Endothelial cell of umbilical vein (primary cell): ENCODE measurements around the gene TUBA1C. TPM values are rescaled to one million over a fixed set of nuclear protein-coding genes. Genes with fewer than 3 reads are reported as not detected.
A peak's percentile ranks its signal among the peaks of the same experiment; 100 is the strongest.

Experiments
- BruUV-seq: library from RNA; stranded (reverse); fragments of 400-500 nt; replicated peaks from 2 replicates; lab custom pipeline; 2021; lab: Mats Ljungman, UMichigan
- CTCF ChIA-PET: fragments of 300-600, 350-600 bp; sonication (Branson Sonifier 250); formaldehyde crosslinking; loops from one replicate; lab custom pipeline; 2021; ENCODE audit warnings: antibody characterized with exemption, inconsistent platforms; lab: Charles Lee
- POLR2A ChIA-PET: fragments of 300-600, 350-600 bp; sonication (Branson Sonifier 250); formaldehyde crosslinking; loops from one replicate; lab custom pipeline; 2021; ENCODE audit warnings: antibody characterized with exemption, inconsistent platforms; lab: Charles Lee
- DNase-seq: peaks from one replicate; pipeline ENCODE4 v3.0.0-alpha.2; 2011; ENCODE audit warnings: low read depth, low spot score
- FAIRE-seq: peaks from 2 replicates; lab custom pipeline; 2011; peaks lifted over from hg19 to GRCh38; lab: Jason Lieb, UNC
- H2AFZ ChIP-seq: 2 replicates; pipeline ENCODE4 v1.6.0; 2012; ENCODE audit warnings: low read depth, low read length, control low read depth, inconsistent platforms
- H3K27ac ChIP-seq: 2 replicates; pipeline ENCODE4 v1.5.1; 2011; ENCODE audit warnings: low read depth, mild to moderate bottlenecking, control low read depth, low read length, moderate library complexity; ENCODE audit not compliant: insufficient read depth
- H3K27me3 ChIP-seq, 2 experiments: 2 replicates each; pipeline versions ENCODE4 v1.6.0 to v1.6.1; 2011; ENCODE audit warnings: low read length in 2 of 2, mixed read lengths in 1 of 2; ENCODE audit not compliant: control insufficient read depth in 2 of 2, insufficient read depth in 2 of 2
- H3K36me3 ChIP-seq, 2 experiments: 2 replicates in 1 of 2; 3 replicates in 1 of 2; pipeline ENCODE4 v1.5.1; 2011; ENCODE audit warnings: low read length in 2 of 2, mild to moderate bottlenecking in 1 of 2, moderate library complexity in 1 of 2; ENCODE audit not compliant: control insufficient read depth in 2 of 2, insufficient read depth in 2 of 2; ENCODE audit errors: extremely low read depth in 1 of 2
- H3K4me1 ChIP-seq: 3 replicates; pipeline ENCODE4 v1.5.1; 2011; ENCODE audit warnings: mild to moderate bottlenecking, low read length; ENCODE audit not compliant: control insufficient read depth, insufficient read depth; ENCODE audit errors: extremely low read depth
- H3K4me2 ChIP-seq: 2 replicates; pipeline ENCODE4 v1.6.1; 2011; ENCODE audit warnings: low read length, control low read depth, mixed read lengths; ENCODE audit not compliant: insufficient read depth
- H3K4me3 ChIP-seq, 3 experiments: fragments of 200-600 bp in 1 of 3; sonication (generic), shearing (Covaris generic) in 1 of 3; replicated peaks in 1 of 3; 2 replicates each; pipeline ENCODE4 v1.5.1; 2011 to 2016; ENCODE audit warnings: control low read depth in 3 of 3, low read length in 3 of 3, mild to moderate bottlenecking in 2 of 3, inconsistent platforms in 1 of 3, low read depth in 1 of 3, moderate library complexity in 1 of 3; ENCODE audit not compliant: insufficient read depth in 1 of 3
- H3K79me2 ChIP-seq: 2 replicates; pipeline ENCODE4 v1.6.0; 2012; ENCODE audit warnings: low read length, inconsistent platforms; ENCODE audit not compliant: control insufficient read depth, insufficient read depth
- H3K9ac ChIP-seq: replicated peaks from 2 replicates; pipeline ENCODE3; 2011; ENCODE audit warnings: low read length, control low read depth; ENCODE audit not compliant: insufficient read depth; ENCODE audit errors: extremely low read depth
- H3K9me1 ChIP-seq: replicated peaks from 3 replicates; pipeline ENCODE4 v1.6.0; 2011; ENCODE audit warnings: mild to moderate bottlenecking, low read length; ENCODE audit not compliant: control insufficient read depth, insufficient read depth; ENCODE audit errors: extremely low read depth
- H3K9me3 ChIP-seq: replicated peaks from 2 replicates; pipeline ENCODE4 v1.5.1; 2012; ENCODE audit warnings: low read length, inconsistent platforms; ENCODE audit not compliant: control insufficient read depth, insufficient read depth
- H4K20me1 ChIP-seq: replicated peaks from 2 replicates; pipeline ENCODE3; 2011; ENCODE audit warnings: mild to moderate bottlenecking, low read length; ENCODE audit not compliant: control insufficient read depth, insufficient read depth; ENCODE audit errors: extremely low read depth
- CTCF ChIP-seq, 2 donors: IDR thresholded peaks; 1 replicate in 1 of 2; 2 replicates in 1 of 2; pipeline ENCODE4 v1.5.1; 2011; ENCODE audit warnings: low read length in 2 of 2, mild to moderate bottlenecking in 2 of 2, moderate library complexity in 2 of 2, control low read depth in 1 of 2, inconsistent platforms in 1 of 2, low read depth in 1 of 2; ENCODE audit not compliant: insufficient read depth in 1 of 2; ENCODE audit errors: extremely low read depth in 1 of 2
- EZH2 ChIP-seq: IDR thresholded peaks from 2 replicates; pipeline ENCODE4 v1.6.1; 2012; ENCODE audit warnings: borderline replicate concordance, low read depth, mild to moderate bottlenecking, moderate library complexity, low read length, inconsistent platforms; ENCODE audit not compliant: severe bottlenecking
- FOS ChIP-seq: IDR thresholded peaks from 2 replicates; pipeline ENCODE4 v1.6.1; 2011; ENCODE audit warnings: mild to moderate bottlenecking, low read length, moderate library complexity, borderline replicate concordance; ENCODE audit not compliant: insufficient read depth
- GATA2 ChIP-seq: IDR thresholded peaks from 2 replicates; pipeline ENCODE4 v1.7.0; 2011; ENCODE audit warnings: low read depth, mild to moderate bottlenecking, moderate library complexity, mixed read lengths, low read length; ENCODE audit not compliant: insufficient read length, insufficient read depth
- JUN ChIP-seq: IDR thresholded peaks from 2 replicates; pipeline ENCODE4 v1.6.1; 2011; ENCODE audit warnings: borderline replicate concordance, low read depth; ENCODE audit not compliant: insufficient read length, insufficient read depth
- MYC ChIP-seq: IDR thresholded peaks from one replicate; pipeline ENCODE4 v1.6.1; 2011; ENCODE audit warnings: mild to moderate bottlenecking, low read depth, low read length
- POLR2A ChIP-seq: IDR thresholded peaks from 2 replicates; pipeline ENCODE4 v1.6.1; 2012; ENCODE audit warnings: low read depth, mild to moderate bottlenecking, control low read depth, low read length
- POLR2AphosphoS5 ChIP-seq: IDR thresholded peaks from 2 replicates; pipeline ENCODE4 v1.6.1; 2012; ENCODE audit warnings: low read depth, mild to moderate bottlenecking, control low read depth, low read length, moderate library complexity; ENCODE audit not compliant: insufficient read depth
- dilution Hi-C: fragments of 300-500 bp; cut with MboI; formaldehyde crosslinking; loops from one replicate; pipeline ENCODE4 v1.15.0; 2019; ENCODE audit warnings: low sequenced_read_pairs; ENCODE audit not compliant: extremely low pct_ligation_motif_present
- intact Hi-C: fragments of 100-400 bp; cut with micrococcal nuclease; formaldehyde crosslinking; loops from one replicate; pipeline ENCODE4 v1.10.0; 2022
- polyA plus RNA-seq, 4 experiments: library from polyadenylated mRNA; depleted of rRNA in 3 of 4; stranded (reverse) in 3 of 4; unstranded in 1 of 4; fragments of >200 nt; gene quantifications; 2 replicates each; pipeline versions ENCODE4 v1.2.1 to v1.2.3, GENCODE V29; 2011 to 2012; ENCODE audit warnings: missing spikeins in 1 of 4
- total RNA-seq: library from RNA; stranded (reverse); gene quantifications from 2 replicates; pipeline ENCODE4 v1.2.3, GENCODE V29; 2021
- TF ChIP-seq, protein P1 (sequence below): IDR thresholded peaks from 2 replicates; pipeline ENCODE4 v1.6.1; 2011; ENCODE audit not compliant: insufficient read depth, insufficient read length

Gene TUBA1C
- total and polyA plus RNA-seq, 2 donors (not counting 3 experiments of a cell fraction or from before 2014, with no cell fraction given), result 515 to 2,063 TPM

DNA sequence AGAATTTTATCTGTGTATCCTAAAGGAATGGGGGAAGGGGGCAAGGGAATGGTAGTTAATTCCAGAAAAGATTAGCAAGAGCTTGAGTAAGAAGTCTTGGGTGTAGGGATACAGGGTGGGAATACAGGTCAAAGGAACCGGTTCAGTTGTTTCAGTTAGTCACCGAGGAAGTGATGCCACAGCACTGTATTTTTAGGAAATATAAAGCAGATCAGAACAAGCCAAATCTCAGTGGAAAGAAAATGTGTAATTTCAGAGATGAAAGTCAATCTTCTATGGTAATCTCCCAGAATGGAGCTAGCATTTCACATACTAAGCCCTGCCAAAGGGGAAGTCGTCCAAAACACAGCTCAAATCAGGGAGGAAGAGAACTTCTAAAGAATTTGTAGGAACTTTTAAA lies 4.7 kb upstream of the TUBA1C start:
- BruUV-seq, result no TSS peak
- ChIA-PET POLR2A (no interaction called here), CTCF (interaction anchor here (0.7 to 1.4 kb wide), 11 partner anchors 13 to 254 kb away, joined by 3 to 5 read pairs (median 3); partner anchors contain the start of gene PRPH)
- TF ChIP-seq FOS (peak; percentile 48), POLR2A (no peak)
- dilution Hi-C loops (no loop called here), intact Hi-C loops (no loop called here)
- FAIRE-seq (peak; percentile 80), DNase-seq (peak; percentile 74)
- Histone ChIP-seq H3K27ac (peak overlapping the region; percentile 46), H3K4me1 (peaks cover 19% of the 10 kb centered on the region), H4K20me1 (no peaks in the 10 kb centered on the region), H3K9me1 (no peaks in the 10 kb centered on the region), H3K36me3 (no peaks in the 10 kb centered on the region), H2AFZ (peak overlapping the region; percentile 28), H3K4me2 (peak overlapping the region; percentile 71), H3K9me3 (no peaks in the 10 kb centered on the region), H3K79me2 (peaks cover 19% of the 10 kb centered on the region), H3K4me3 (no peak overlapping the region), H3K27me3 (no peaks in the 10 kb centered on the region), H3K9ac (peak overlapping the region; percentile 52)

- H2AFZ ChIP-seq, result no peak overlapping the region
- intact Hi-C loops, result no loop called here
- no peaks in the 10 kb centered on the region for H3K9me1 ChIP-seq
Observed at GRCh38 chr12:49260571-49261363, 4.1 kb upstream of the TUBA1C start.

More at GRCh38 chr12:49260571-49261363, 4.1 kb upstream of the TUBA1C start:
- Histone ChIP-seq H3K9me3 (no peaks in the 10 kb centered on the region), H3K9ac (peak overlapping the region; percentile 52), H3K4me1 (peaks cover 19% of the 10 kb centered on the region), H3K79me2 (peaks cover 25% of the 10 kb centered on the region), H3K4me2 (peak overlapping the region; percentile 71), H4K20me1 (no peaks in the 10 kb centered on the region), H3K27me3 (no peaks in the 10 kb centered on the region), H3K36me3 (no peaks in the 10 kb centered on the region), H3K4me3 (no peak overlapping the region), H3K27ac (peak overlapping the region; percentile 46)
- ChIA-PET CTCF (interaction anchor here (0.7 to 1.4 kb wide), 11 partner anchors 14 to 253 kb away, joined by 3 to 5 read pairs (median 3); partner anchors contain the start of gene PRPH), POLR2A (interaction anchor here (0.6 kb wide), 1 partner anchor 76 kb away, joined by 3 read pairs; no protein-coding TSS in a partner anchor)
- no TSS peak for BruUV-seq
- DNase-seq, result no peak
- dilution Hi-C loops, result no loop called here
- FAIRE-seq, result peak; percentile 52
- TF ChIP-seq, protein P1, sequence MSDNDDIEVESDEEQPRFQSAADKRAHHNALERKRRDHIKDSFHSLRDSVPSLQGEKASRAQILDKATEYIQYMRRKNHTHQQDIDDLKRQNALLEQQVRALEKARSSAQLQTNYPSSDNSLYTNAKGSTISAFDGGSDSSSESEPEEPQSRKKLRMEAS, result no peak
- no peak for TF ChIP-seq GATA2
- TF ChIP-seq EZH2, result no peak
- TF ChIP-seq JUN, result no peak
- no peak for TF ChIP-seq CTCF (IDR thresholded peaks at IDR 0.05; ENCODE audit: extremely low read depth in 1 of 2, insufficient read depth in 1 of 2, low read depth in 1 of 2, low read length in 2 of 2)
- no peak for TF ChIP-seq FOS
- TF ChIP-seq POLR2AphosphoS5, result no peak
- TF ChIP-seq POLR2A, result no peak
- TF ChIP-seq MYC, result no peak
